SU-DHL-6 (cell line): ENCODE results near the gene SYPL2.

Experiments
- H2AFZ ChIP-seq: fragments of 200-600 bp; sonication (generic); 2 replicates; pipeline ENCODE4 v1.6.1; 2014; ENCODE audit warnings: low read depth, mild to moderate bottlenecking, moderate library complexity, mixed read lengths, antibody characterized with exemption, low read length; ENCODE audit not compliant: severe bottlenecking
- H3F3A ChIP-seq: fragments of 200-600 bp; shearing (Covaris generic); 2 replicates; pipeline ENCODE4 v1.6.0; 2016; ENCODE audit warnings: antibody characterized with exemption, mild to moderate bottlenecking; ENCODE audit not compliant: insufficient read depth
- H3K27ac ChIP-seq: fragments of 200-600 bp; sonication (generic); 2 replicates; pipeline ENCODE4 v1.5.1; 2016; ENCODE audit warnings: low read depth, mild to moderate bottlenecking, low read length, moderate library complexity, mixed read lengths
- H3K27me3 ChIP-seq: fragments of 200-600 bp; sonication (generic), shearing (Covaris generic); 2 replicates; pipeline ENCODE4 v1.6.0; 2014; ENCODE audit warnings: mild to moderate bottlenecking, low read length
- H3K36me3 ChIP-seq: fragments of 200-600 bp; sonication (generic); 2 replicates; pipeline ENCODE4 v1.6.1; 2014; ENCODE audit warnings: mild to moderate bottlenecking, low read length, mixed read lengths
- H3K4me2 ChIP-seq: fragments of 300-600, 200-600 bp; shearing (Covaris generic), sonication (generic); 2 replicates; pipeline ENCODE4 v1.6.0; 2014; ENCODE audit warnings: low read length, low read depth, mild to moderate bottlenecking; ENCODE audit not compliant: poor library complexity, severe bottlenecking
- H3K4me3 ChIP-seq: fragments of 200-600 bp; sonication (generic); 2 replicates; pipeline ENCODE4 v1.5.1; 2014; ENCODE audit warnings: antibody characterized with exemption, low read length, mild to moderate bottlenecking, mixed read lengths; ENCODE audit not compliant: insufficient read depth, poor library complexity, severe bottlenecking
- H3K79me2 ChIP-seq: fragments of 200-600 bp; sonication (generic); 2 replicates; pipeline ENCODE4 v1.6.1; 2014; ENCODE audit warnings: mild to moderate bottlenecking, low read length, moderate library complexity; ENCODE audit not compliant: insufficient read depth
- H3K9ac ChIP-seq: fragments of 200-600 bp; sonication (generic); 2 replicates; pipeline ENCODE4 v1.7.0; 2014; ENCODE audit warnings: mild to moderate bottlenecking, low read length
- H3K9me2 ChIP-seq: fragments of 200-600 bp; sonication (generic); replicated peaks from 2 replicates; pipeline ENCODE4 v1.6.1; 2014; ENCODE audit warnings: low read length; ENCODE audit not compliant: insufficient read depth
- H3K9me3 ChIP-seq: fragments of 200-600 bp; sonication (generic); 2 replicates; pipeline ENCODE4 v1.6.1; 2014; ENCODE audit warnings: low read length, mixed read lengths; ENCODE audit not compliant: insufficient read depth
- H4K20me1 ChIP-seq: fragments of 200-600 bp; sonication (generic); 2 replicates; pipeline ENCODE4 v1.6.1; 2014; ENCODE audit warnings: low read depth, mild to moderate bottlenecking, antibody characterized with exemption, low read length, moderate library complexity, mixed read lengths
- EZH2phosphoT487 ChIP-seq: fragments of 200-600 bp; sonication (generic), shearing (Covaris generic); conservative IDR thresholded peaks from 2 replicates; pipeline ENCODE4 v1.6.1; 2018; ENCODE audit warnings: mild to moderate bottlenecking, antibody characterized with exemption, low read length, moderate library complexity, mixed read lengths
- TF ChIP-seq, protein P1 (sequence below): fragments of 200-600 bp; sonication (generic); IDR thresholded peaks from one replicate; pipeline ENCODE4 v1.5.1; 2017; ENCODE audit warnings: antibody characterized with exemption, mild to moderate bottlenecking, low read length, moderate library complexity; ENCODE audit not compliant: insufficient read depth, poor library complexity, severe bottlenecking

SYPL2 gene

GRCh38 chr1:109499081-109499480, 32.7 kb downstream of the SYPL2 start:
- H3K9ac ChIP-seq: no peak overlapping the region
- no peak overlapping the region for H3K27ac ChIP-seq
- H3K79me2 ChIP-seq: 0 out of 2 replicates have a peak, but pooled peaks cover 3% of the 10 kb centered on the region
- H3K36me3 ChIP-seq: no peaks in the 10 kb centered on the region
- no peaks in the 10 kb centered on the region for H3K27me3 ChIP-seq
- H3K9me3 ChIP-seq: no peaks in the 10 kb centered on the region
- no peak overlapping the region for H3K4me3 ChIP-seq
- no peaks in the 10 kb centered on the region for H4K20me1 ChIP-seq
- no peak for TF ChIP-seq EZH2phosphoT487
- TF ChIP-seq, protein P1, sequence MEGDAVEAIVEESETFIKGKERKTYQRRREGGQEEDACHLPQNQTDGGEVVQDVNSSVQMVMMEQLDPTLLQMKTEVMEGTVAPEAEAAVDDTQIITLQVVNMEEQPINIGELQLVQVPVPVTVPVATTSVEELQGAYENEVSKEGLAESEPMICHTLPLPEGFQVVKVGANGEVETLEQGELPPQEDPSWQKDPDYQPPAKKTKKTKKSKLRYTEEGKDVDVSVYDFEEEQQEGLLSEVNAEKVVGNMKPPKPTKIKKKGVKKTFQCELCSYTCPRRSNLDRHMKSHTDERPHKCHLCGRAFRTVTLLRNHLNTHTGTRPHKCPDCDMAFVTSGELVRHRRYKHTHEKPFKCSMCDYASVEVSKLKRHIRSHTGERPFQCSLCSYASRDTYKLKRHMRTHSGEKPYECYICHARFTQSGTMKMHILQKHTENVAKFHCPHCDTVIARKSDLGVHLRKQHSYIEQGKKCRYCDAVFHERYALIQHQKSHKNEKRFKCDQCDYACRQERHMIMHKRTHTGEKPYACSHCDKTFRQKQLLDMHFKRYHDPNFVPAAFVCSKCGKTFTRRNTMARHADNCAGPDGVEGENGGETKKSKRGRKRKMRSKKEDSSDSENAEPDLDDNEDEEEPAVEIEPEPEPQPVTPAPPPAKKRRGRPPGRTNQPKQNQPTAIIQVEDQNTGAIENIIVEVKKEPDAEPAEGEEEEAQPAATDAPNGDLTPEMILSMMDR: no peak
- no peaks in the 10 kb centered on the region for H3F3A ChIP-seq
- H3K4me2 ChIP-seq: no peak overlapping the region
- H3K9me2 ChIP-seq: no peaks in the 10 kb centered on the region
- H2AFZ ChIP-seq: no peak overlapping the region

DNA sequence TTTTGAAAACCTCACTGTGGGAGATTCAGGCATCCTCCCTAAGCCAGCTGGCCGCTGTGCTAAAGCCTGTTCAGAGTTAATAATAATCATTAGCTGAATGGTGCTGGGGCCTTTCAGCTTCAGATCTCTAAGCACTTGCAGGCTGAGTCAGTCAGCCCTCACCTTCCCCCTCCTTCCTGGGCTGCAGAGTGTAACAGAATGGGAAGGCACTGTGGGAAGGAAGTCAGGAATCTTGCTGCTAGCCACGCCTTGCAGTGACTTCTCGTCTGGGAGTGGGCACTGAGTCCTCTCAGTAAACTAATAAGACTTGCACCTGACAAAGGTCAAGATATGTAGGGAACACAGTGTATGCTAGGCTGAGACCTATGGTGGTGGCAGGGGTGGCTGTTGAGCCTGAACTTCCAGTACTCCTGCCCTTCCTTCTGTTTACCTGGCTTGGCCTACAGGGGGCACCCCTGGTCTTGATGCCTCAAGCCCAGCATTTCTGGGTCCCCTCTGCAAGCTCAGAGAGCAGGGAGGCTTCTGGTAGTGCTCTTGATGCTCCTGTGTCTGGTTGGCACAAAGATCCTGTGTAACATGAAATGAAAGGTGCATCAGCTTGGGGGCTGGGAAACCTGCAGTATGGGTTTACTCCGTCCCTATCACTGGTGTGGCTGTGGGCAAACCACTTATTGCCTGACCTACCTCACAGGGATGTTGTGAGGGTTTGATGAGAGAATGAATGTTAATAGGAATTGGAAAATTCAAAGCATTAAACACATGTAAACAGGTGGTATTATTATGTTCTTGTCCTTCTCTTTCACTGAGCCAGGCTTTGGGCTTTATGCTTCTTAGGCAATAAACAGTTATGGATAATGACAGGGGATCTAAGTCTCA, 33.6 kb downstream of the SYPL2 start:
- no peak overlapping the region for H3K4me2 ChIP-seq
- H3K36me3 ChIP-seq: no peaks in the 10 kb centered on the region

GRCh38 chr1:109500941-109501381, 34.6 kb downstream of the SYPL2 start:
- no peaks in the 10 kb centered on the region for H3K9me2 ChIP-seq
- H3K4me3 ChIP-seq: no peak overlapping the region

More for the DNA sequence above, 33.6 kb downstream of the SYPL2 start:
- Histone ChIP-seq H4K20me1 (no peaks in the 10 kb centered on the region), H3K4me3 (no peak overlapping the region), H3K9ac (no peak overlapping the region), H3K27me3 (no peaks in the 10 kb centered on the region), H3K27ac (no peak overlapping the region), H3K79me2 (0 out of 2 replicates have a peak, but pooled peaks cover 3% of the 10 kb centered on the region), H3K9me3 (no peaks in the 10 kb centered on the region), H3K9me2 (no peaks in the 10 kb centered on the region), H2AFZ (no peak overlapping the region), H3F3A (no peaks in the 10 kb centered on the region)
- TF ChIP-seq, protein P1: peak; percentile 22
- TF ChIP-seq EZH2phosphoT487: no peak

More at GRCh38 chr1:109500941-109501381, 34.6 kb downstream of the SYPL2 start:
- Histone ChIP-seq H3K9ac (no peak overlapping the region), H3K79me2 (no peaks in the 10 kb centered on the region), H3K27me3 (no peaks in the 10 kb centered on the region), H3K27ac (no peak overlapping the region), H2AFZ (no peak overlapping the region), H3F3A (no peaks in the 10 kb centered on the region), H3K36me3 (no peaks in the 10 kb centered on the region), H3K4me2 (no peak overlapping the region), H3K9me3 (no peaks in the 10 kb centered on the region), H4K20me1 (no peaks in the 10 kb centered on the region)
- no peak for TF ChIP-seq EZH2phosphoT487
- TF ChIP-seq, protein P1: no peak
